Activated naive CD8-positive, alpha-beta T cell treated with anti-CD3 and anti-CD28 coated beads, Interleukin-2, amount 50 U/mL, for 16 hours (primary cell): Measurements from ENCODE around the gene AGA.

Experiments
- DNase-seq: peaks from one replicate; pipeline ENCODE4 v3.0.0-alpha.2; 2020; ENCODE audit warnings: low read depth, low spot score

The AGA gene

GRCh38 chr4:177447417-177448004 lies 5.3 kb upstream of the AGA start:
- DNase-seq = no peak

GRCh38 chr4:177446586-177446985 lies 4.3 kb upstream of the AGA start:
- no peak for DNase-seq

GRCh38 chr4:177444911-177445736 lies 2.9 kb upstream of the AGA start:
- no peak for DNase-seq

- no peak for DNase-seq
Observed at GRCh38 chr4:177441061-177441802, 1.0 kb downstream of the AGA start.

- no peak for DNase-seq
Observed at GRCh38 chr4:177436456-177436855, 5.8 kb downstream of the AGA start.

GRCh38 chr4:177434667-177435066 lies 7.6 kb downstream of the AGA start:
- DNase-seq = no peak

- no peak for DNase-seq
Observed at GRCh38 chr4:177427192-177427591, 15.0 kb downstream of the AGA start.

- no peak for DNase-seq
Observed at GRCh38 chr4:177419434-177419833, 22.8 kb downstream of the AGA start.

- DNase-seq = no peak
Observed at GRCh38 chr4:177413656-177414055, 28.6 kb downstream of the AGA start.

- no peak for DNase-seq
Observed at GRCh38 chr4:177413076-177413475, 29.2 kb downstream of the AGA start.

GRCh38 chr4:177411996-177412395 lies 30.2 kb downstream of the AGA start:
- no peak for DNase-seq

- no peak for DNase-seq
Observed at GRCh38 chr4:177410566-177410965, 31.7 kb downstream of the AGA start.

GRCh38 chr4:177408023-177408422 lies 34.2 kb downstream of the AGA start:
- no peak for DNase-seq

GRCh38 chr4:177405508-177405907 lies 36.7 kb downstream of the AGA start:
- DNase-seq = no peak

- DNase-seq = no peak
Observed at GRCh38 chr4:177404986-177405385, 37.3 kb downstream of the AGA start.

GRCh38 chr4:177404342-177404741 lies 37.9 kb downstream of the AGA start:
- DNase-seq = no peak

- no peak for DNase-seq
Observed at GRCh38 chr4:177403746-177404145, 38.5 kb downstream of the AGA start.

- no peak for DNase-seq
Observed at GRCh38 chr4:177401658-177402273, 40.5 kb downstream of the AGA start.

GRCh38 chr4:177400030-177400429 lies 42.2 kb downstream of the AGA start:
- DNase-seq = no peak

GRCh38 chr4:177396352-177396751 lies 45.9 kb downstream of the AGA start:
- DNase-seq = no peak

GRCh38 chr4:177393236-177393635 lies 49.0 kb downstream of the AGA start:
- no peak for DNase-seq

- DNase-seq = no peak
Observed at GRCh38 chr4:177391953-177392352, 50.3 kb downstream of the AGA start.
